Measurements from ENCODE around the gene THSD4. TPM values are rescaled to one million over a fixed set of nuclear protein-coding genes. Genes with fewer than 3 reads are reported as not detected.

Gene THSD4
- total RNA-seq, 1 experiment from 2014 or later: 0.29 TPM

- Histone ChIP-seq H3K27me3 (replicated peaks; ENCODE audit: control insufficient read depth, insufficient read depth, low read length) (no peaks in the 10 kb centered on the region), H3K36me3 (ENCODE audit: control insufficient read depth, insufficient read depth, low read length) (no peaks in the 10 kb centered on the region), H3K9me3 (no peaks in the 10 kb centered on the region), H3K4me3 (ENCODE audit: low read depth, low read length) (no peak overlapping the region), H3K4me1 (no peaks in the 10 kb centered on the region)
- Mint-ChIP-seq H3K27ac (ENCODE audit: unreplicated experiment) (no peak overlapping the region), H3K4me3 (ENCODE audit: unreplicated experiment) (no peak overlapping the region), H3K36me3 (ENCODE audit: insufficient read depth, unreplicated experiment) (no peaks in the 10 kb centered on the region), H3K4me1 (ENCODE audit: low read depth, unreplicated experiment) (no peaks in the 10 kb centered on the region), H3K9me3 (ENCODE audit: unreplicated experiment) (peaks cover 17% of the 10 kb centered on the region), H3K27me3 (ENCODE audit: insufficient read depth, unreplicated experiment) (no peaks in the 10 kb centered on the region)
- no TSS peak for BruUV-seq (replicated peaks)
- ChIA-PET POLR2A (no interaction called here), CTCF (no interaction called here)
- DNase-seq: no peak
- intact Hi-C loops (cut with micrococcal nuclease; ENCODE audit: unreplicated experiment): no loop called here
- TF ChIP-seq, protein P1, sequence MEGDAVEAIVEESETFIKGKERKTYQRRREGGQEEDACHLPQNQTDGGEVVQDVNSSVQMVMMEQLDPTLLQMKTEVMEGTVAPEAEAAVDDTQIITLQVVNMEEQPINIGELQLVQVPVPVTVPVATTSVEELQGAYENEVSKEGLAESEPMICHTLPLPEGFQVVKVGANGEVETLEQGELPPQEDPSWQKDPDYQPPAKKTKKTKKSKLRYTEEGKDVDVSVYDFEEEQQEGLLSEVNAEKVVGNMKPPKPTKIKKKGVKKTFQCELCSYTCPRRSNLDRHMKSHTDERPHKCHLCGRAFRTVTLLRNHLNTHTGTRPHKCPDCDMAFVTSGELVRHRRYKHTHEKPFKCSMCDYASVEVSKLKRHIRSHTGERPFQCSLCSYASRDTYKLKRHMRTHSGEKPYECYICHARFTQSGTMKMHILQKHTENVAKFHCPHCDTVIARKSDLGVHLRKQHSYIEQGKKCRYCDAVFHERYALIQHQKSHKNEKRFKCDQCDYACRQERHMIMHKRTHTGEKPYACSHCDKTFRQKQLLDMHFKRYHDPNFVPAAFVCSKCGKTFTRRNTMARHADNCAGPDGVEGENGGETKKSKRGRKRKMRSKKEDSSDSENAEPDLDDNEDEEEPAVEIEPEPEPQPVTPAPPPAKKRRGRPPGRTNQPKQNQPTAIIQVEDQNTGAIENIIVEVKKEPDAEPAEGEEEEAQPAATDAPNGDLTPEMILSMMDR (IDR thresholded peaks at IDR 0.05; ENCODE audit: insufficient read depth in 1 of 2, low read depth in 1 of 2, low read length in 1 of 2, severe bottlenecking in 1 of 2, unreplicated experiment in 1 of 2): no peak
Observed at GRCh38 chr15:71648095-71648494, 532.8 kb downstream of the THSD4 start.

GRCh38 chr15:71649894-71650293 lies 534.6 kb downstream of the THSD4 start:
- Mint-ChIP-seq H3K9me3 (ENCODE audit: unreplicated experiment) (peaks cover 15% of the 10 kb centered on the region), H3K4me1 (ENCODE audit: low read depth, unreplicated experiment) (no peaks in the 10 kb centered on the region), H3K27ac (ENCODE audit: unreplicated experiment) (no peak overlapping the region), H3K36me3 (ENCODE audit: insufficient read depth, unreplicated experiment) (no peaks in the 10 kb centered on the region), H3K27me3 (ENCODE audit: insufficient read depth, unreplicated experiment) (no peaks in the 10 kb centered on the region), H3K4me3 (ENCODE audit: unreplicated experiment) (no peak overlapping the region)
- no peaks in the 10 kb centered on the region for H3K9me3 ChIP-seq
- TF ChIP-seq, protein P1 (IDR thresholded peaks at IDR 0.05; ENCODE audit: insufficient read depth in 1 of 2, low read depth in 1 of 2, low read length in 1 of 2, severe bottlenecking in 1 of 2, unreplicated experiment in 1 of 2): no peak
- intact Hi-C loops (cut with micrococcal nuclease; ENCODE audit: unreplicated experiment): no loop called here
- H3K27me3 ChIP-seq (replicated peaks; ENCODE audit: control insufficient read depth, insufficient read depth, low read length): no peaks in the 10 kb centered on the region
- no peak for DNase-seq
- H3K36me3 ChIP-seq (ENCODE audit: control insufficient read depth, insufficient read depth, low read length): no peaks in the 10 kb centered on the region
- no peaks in the 10 kb centered on the region for H3K4me1 ChIP-seq
- CTCF ChIA-PET: interaction anchor here (1.0 kb wide), 1 partner anchor 74 kb away, joined by 3 read pairs; no protein-coding TSS in a partner anchor
- no TSS peak for BruUV-seq (replicated peaks)
- no peak overlapping the region for H3K4me3 ChIP-seq (ENCODE audit: low read depth, low read length)
- POLR2A ChIA-PET: no interaction called here

DNA sequence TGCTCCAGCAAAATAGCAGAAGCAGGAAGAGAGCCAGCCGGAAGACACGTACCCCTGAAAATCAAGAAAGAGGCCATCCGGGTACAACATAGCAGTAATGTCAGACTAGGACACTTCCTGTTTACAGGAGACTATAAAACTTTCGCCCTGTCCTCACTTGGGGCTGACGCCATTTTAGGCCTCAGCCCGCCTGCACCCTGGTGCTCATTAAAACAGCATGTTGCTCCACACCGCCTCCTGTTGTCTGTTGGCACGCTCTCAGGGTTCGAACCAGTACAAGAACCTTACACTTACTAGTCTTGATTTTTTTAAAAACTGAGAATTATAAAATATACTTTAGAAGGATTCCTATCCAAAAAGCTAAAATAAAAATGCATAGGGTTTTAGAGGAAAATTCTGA lies 535.3 kb downstream of the THSD4 start:
- no peaks in the 10 kb centered on the region for H3K9me3 ChIP-seq
- H3K4me3 Mint-ChIP-seq (ENCODE audit: unreplicated experiment): no peak overlapping the region
- H3K27me3 Mint-ChIP-seq (ENCODE audit: insufficient read depth, unreplicated experiment): no peaks in the 10 kb centered on the region
- H3K27ac Mint-ChIP-seq (ENCODE audit: unreplicated experiment): no peak overlapping the region
- no peak for DNase-seq
- no peaks in the 10 kb centered on the region for H3K27me3 ChIP-seq (replicated peaks; ENCODE audit: control insufficient read depth, insufficient read depth, low read length)
- POLR2A ChIA-PET: no interaction called here
- H3K36me3 Mint-ChIP-seq (ENCODE audit: insufficient read depth, unreplicated experiment): no peaks in the 10 kb centered on the region
- no peaks in the 10 kb centered on the region for H3K36me3 ChIP-seq (ENCODE audit: control insufficient read depth, insufficient read depth, low read length)
- TF ChIP-seq, protein P1 (IDR thresholded peaks at IDR 0.05; ENCODE audit: insufficient read depth in 1 of 2, low read depth in 1 of 2, low read length in 1 of 2, severe bottlenecking in 1 of 2, unreplicated experiment in 1 of 2): no peak
- no TSS peak for BruUV-seq (replicated peaks)
- H3K4me3 ChIP-seq (ENCODE audit: low read depth, low read length): no peak overlapping the region
- CTCF ChIA-PET: interaction anchor here (1.0 kb wide), 1 partner anchor 75 kb away, joined by 3 read pairs; no protein-coding TSS in a partner anchor
- H3K4me1 ChIP-seq: no peaks in the 10 kb centered on the region; the same call in 1 of the 2 replicates
- intact Hi-C loops (cut with micrococcal nuclease; ENCODE audit: unreplicated experiment): loop anchor here (1.0 kb wide), 4 partner anchors 75 to 202 kb away; no protein-coding TSS in a partner anchor
- H3K4me1 Mint-ChIP-seq (ENCODE audit: low read depth, unreplicated experiment): no peaks in the 10 kb centered on the region
- H3K9me3 Mint-ChIP-seq (ENCODE audit: unreplicated experiment): peaks cover 8% of the 10 kb centered on the region
